22Rv1 (cell line): ENCODE results near the gene SLC25A21.

Experiments
- CTCF ChIP-seq: fragments of 450-650 bp; IDR thresholded peaks from 2 replicates; pipeline ENCODE4 v1.5.1; 2017; ENCODE audit warnings: mild to moderate bottlenecking
- ZFX ChIP-seq: fragments of 450-650 bp; IDR thresholded peaks from 2 replicates; pipeline ENCODE4 v1.6.1; 2017; ENCODE audit warnings: antibody characterized with exemption, borderline replicate concordance

GRCh38 chr14:36664322-36665193, 507.8 kb downstream of the SLC25A21 start:
- no peak for TF ChIP-seq CTCF
- no peak for TF ChIP-seq ZFX
